ENCODE data around the gene BICC1.

DNA sequence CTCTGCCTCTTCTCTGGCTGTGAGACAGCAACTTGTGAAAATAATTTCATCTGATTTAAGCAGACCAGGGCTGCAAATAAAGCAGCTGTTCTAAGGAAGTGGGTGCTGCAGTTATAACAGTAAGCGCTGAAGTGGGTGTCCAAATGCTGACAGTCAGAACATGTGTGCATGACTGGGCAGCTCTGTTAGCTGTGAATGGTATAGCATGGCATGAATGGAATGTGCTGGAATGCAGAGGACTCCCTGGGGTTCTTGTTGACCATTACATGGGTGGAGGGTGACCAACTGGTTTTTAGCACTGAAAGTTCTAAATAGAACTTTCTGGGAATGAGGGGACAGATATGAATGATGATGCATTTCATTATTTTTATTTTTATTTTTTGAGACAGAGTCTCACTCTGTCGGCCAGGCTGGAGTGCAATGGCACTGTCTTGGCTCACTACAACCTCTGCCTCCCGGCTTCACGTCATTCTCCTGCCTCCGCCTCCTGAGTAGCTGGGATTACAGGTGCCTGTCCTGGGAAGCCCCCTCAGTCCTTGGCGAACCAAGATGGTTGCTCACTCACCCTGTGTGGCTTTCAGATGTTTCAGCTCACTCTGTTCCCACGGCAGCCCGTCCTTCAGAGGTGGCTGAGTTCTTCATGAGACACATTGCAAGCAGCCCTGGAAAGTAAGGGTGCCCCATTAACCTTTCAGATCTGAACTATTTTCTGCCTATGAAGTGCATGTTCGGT, 344.0 kb downstream of the BICC1 start:
- TF ChIP-seq, protein P1, sequence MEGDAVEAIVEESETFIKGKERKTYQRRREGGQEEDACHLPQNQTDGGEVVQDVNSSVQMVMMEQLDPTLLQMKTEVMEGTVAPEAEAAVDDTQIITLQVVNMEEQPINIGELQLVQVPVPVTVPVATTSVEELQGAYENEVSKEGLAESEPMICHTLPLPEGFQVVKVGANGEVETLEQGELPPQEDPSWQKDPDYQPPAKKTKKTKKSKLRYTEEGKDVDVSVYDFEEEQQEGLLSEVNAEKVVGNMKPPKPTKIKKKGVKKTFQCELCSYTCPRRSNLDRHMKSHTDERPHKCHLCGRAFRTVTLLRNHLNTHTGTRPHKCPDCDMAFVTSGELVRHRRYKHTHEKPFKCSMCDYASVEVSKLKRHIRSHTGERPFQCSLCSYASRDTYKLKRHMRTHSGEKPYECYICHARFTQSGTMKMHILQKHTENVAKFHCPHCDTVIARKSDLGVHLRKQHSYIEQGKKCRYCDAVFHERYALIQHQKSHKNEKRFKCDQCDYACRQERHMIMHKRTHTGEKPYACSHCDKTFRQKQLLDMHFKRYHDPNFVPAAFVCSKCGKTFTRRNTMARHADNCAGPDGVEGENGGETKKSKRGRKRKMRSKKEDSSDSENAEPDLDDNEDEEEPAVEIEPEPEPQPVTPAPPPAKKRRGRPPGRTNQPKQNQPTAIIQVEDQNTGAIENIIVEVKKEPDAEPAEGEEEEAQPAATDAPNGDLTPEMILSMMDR (IDR thresholded peaks at IDR 0.05) = no peak
- TF ChIP-seq EP300 (IDR thresholded peaks at IDR 0.05) = peak in 1 of 2 donors; percentile 81
